HG03571 (cell line): Measurements from ENCODE around the gene WDR20.
"Not testable (repeated sequence)": the region's sequence is repeated elsewhere in the genome, so short reads cannot be mapped to it uniquely, and the experiment has no call there.

ENCODE experiments used
- ATAC-seq: cut with Tn5 transposase; IDR thresholded peaks from one replicate; pipeline ENCODE4 v1.9.1; 2021; ENCODE audit not compliant: unreplicated experiment

WDR20 gene, protein sequence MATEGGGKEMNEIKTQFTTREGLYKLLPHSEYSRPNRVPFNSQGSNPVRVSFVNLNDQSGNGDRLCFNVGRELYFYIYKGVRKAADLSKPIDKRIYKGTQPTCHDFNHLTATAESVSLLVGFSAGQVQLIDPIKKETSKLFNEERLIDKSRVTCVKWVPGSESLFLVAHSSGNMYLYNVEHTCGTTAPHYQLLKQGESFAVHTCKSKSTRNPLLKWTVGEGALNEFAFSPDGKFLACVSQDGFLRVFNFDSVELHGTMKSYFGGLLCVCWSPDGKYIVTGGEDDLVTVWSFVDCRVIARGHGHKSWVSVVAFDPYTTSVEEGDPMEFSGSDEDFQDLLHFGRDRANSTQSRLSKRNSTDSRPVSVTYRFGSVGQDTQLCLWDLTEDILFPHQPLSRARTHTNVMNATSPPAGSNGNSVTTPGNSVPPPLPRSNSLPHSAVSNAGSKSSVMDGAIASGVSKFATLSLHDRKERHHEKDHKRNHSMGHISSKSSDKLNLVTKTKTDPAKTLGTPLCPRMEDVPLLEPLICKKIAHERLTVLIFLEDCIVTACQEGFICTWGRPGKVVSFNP

DNA sequence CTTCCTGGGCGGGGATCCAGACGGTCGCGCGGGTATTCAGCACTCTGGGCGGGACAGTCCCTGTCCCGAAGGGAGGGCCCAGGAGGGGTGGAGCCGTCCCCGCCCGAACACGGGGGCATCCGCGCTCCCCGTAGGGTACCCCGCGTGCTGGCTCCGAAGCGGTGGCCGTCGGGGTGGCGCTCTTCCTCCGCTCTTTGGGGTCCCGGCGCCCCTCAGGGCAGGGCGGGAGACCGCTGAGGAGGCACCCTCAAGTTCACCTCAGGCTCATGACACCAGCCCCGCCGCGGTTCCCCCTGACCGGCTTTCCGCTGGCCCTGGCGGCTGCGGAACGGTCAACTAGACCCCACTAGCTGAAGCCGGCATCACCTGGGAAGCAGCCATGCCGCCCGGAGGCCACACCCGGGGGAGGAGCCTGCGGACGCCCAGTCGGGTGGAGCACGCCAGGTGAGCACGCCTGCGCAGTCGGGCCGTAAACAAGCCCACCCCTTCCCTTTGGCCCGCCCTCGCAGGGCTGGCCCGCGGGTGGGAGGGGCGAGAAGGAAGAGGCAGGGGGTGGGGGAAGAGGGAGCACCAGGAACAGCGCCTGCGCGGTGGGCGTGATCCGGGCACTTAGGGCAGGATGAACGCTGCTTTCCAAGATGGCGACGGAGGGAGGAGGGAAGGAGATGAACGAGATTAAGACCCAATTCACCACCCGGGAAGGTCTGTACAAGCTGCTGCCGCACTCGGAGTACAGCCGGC is at the start of gene WDR20:
WDR20 (plus strand) TSS at position 612 of the 741 bp plus-strand sequence; CDS start at position 639, 27 bp downstream.
- ATAC-seq: peak; percentile 94

DNA sequence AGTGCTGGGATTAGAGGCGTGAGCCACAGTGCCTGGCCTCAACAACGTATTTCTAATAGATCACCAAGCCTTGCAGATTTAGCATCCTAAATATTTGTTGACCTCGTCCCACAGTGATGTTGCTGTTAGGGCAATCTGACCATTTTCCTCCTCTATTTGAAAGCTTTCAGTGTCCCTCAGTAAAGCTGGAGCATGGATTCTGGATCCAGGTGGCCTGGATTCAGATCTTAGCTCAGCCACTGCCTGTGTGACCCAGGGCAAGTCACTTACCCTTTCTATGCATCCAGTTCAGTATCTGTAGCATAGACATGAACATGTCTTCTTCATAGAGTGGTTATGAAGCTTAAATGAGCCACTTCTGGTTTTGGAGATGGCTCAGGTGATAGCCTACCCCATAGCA is 49.0 kb upstream of the WDR20 start:
- ATAC-seq: no peak

DNA sequence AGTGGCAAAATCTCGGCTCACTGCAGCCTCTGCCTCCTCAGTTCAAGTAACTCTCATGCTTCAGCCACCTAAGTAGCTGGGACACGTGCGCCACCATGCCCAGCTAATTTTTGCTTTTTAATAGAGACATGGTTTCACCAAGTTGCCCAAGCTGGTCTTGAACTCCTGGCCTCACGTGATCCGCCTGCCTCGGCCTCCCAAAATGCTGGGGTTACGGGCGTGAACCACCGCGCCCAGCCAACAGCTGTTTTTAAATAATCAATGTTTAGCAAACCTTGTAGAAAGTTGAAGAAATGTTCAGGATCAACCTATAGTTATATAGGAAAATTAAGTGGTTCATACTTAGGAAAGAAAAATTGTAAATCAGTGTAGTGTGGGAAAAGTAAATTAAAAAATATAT is 46.9 kb upstream of the WDR20 start:
- ATAC-seq: no peak

DNA sequence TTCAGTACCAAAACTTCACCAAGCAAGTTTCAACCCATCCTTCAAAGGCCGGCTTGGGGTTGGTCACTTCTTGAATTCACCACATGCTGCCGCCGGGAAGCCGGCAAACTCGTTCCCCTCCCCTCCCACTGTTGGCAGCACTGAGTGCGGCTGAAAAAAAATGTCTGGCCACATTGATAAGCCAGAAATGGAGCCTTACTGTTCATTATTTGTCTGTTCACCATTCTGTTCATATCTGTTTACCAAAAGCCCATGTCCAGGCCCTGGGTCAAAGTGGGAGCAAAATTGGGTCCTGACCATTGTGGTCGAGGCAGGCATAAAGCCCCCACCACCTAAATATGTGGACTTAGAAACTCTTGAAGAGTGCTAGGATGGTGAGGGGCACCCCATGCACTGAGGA is 45.6 kb upstream of the WDR20 start:
- ATAC-seq: no peak

DNA sequence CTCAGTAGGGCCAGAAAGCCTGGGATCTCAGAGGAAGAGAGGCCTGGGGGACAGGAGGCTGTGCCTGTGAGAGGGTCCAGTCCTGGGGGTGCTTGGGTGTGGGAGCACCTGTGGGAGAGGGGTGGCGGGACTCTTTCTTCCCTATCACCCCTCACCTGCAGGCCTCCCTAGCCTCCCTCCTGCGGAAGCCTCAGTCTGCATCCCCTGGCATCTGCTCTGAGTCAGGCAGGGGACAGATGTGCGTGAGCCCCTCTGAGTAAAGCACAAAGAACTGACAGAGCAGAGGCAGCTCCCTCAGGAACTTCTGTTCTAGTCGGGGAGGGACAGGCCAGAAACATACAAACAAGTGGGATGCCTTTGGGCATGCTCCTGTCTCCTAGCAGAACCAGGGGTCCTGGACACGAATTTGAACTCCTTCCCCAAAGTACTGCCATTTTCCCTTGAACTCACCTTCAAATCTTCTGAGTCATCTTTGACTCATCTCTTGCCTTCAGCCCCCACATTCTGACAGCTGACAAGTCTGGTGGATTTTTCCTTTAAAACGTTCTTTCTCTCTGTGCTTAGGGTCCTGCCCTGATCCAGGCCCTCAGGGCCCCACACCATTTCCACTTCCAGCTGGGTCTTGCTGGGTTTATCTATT is 44.3 kb upstream of the WDR20 start:
- ATAC-seq: no peak

DNA sequence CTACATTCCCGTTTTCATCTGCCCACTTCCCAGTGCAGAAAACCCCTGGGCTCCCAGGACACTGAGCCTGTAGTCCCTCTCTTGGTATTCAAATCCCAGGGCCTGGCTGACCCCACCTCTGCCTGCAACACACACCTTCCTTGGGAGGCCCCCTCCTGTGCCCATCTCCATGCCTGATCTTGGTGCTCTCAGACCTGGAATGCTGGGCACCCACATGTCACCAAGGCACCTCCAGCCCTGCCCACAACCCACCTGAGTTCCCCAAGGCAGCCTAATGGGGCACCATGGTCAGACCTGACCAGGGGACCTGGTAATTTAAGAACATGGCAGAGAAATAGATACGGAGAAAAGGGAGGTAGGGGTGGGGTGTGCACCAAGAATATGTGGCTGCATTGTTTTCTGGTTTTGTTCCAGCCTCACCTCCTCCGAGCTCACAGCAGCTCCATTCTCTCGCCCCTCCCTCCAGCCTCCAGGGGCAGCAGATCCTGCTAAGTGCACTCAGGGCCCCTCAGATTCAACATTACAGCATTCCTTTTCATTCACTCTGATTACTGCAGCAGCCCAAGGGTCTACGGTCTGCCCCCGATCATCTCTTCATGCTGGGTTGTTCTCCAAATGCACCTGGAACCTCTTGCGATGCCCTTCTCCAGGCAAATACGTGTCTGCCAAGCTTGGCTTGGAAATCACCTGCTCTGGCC is 43.7 kb upstream of the WDR20 start:
- ATAC-seq: no peak

DNA sequence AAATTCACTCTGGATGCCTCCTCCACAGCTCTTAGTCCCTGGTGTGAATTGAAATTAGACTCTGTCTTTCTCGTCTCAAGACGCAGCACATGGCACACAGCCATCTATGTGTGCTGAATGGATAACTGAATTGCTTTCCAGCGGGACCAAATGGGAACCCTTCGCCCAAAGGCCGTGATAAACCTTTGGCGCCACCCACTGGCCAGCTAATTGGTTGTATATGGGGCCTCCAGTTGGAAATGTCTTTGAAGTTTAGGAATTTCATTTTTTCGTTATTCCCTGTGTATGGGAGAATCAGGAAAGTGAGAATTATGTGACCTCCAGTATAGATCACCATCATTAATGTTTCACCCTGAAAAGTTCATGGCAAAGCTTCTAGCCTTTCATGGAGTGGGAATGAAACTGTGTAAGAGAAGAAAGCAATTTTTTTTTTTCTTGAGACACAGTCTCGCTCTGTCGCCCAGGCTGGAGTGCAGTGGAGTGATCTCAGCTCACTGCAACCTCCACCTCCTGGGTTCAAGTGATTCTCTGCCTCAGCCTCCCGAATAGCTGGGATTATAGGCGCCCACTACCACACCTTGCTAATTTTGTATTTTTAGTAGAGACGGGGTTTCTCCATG is 43.0 kb upstream of the WDR20 start:
- no peak for ATAC-seq

DNA sequence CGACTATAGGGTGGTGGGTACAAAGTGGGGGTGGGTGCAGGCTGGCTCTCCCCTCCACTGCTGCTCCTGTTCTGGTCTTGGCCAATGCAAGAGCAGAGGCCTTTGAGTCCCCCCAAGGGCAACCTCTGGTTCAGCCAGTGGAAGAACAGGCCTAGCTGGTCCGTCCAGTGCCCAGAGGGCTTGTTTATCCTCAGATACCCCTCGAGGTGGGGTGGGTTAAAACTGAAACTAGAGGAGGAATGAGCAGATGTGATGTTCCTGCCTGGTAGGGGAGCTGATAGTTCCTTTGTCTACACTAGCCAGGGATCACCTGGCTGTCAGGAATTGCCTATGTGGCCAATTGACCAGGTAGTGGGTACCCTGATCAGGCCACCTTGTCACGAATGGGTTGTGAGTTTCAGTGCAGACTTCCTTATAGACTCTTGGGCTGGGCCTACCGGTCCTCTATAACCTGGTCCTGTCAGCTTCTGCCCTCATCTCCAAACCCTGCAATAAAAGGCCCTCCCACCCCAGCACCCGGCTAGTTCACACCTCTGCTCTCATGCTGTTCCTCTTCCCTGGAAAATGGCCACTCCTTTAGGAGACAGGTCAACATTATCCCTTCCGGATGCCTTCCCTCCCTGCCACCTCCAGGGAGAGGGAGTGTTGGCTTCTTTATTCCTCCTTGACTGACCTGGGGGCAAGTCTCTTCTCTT is 42.1 kb upstream of the WDR20 start:
- no peak for ATAC-seq

DNA sequence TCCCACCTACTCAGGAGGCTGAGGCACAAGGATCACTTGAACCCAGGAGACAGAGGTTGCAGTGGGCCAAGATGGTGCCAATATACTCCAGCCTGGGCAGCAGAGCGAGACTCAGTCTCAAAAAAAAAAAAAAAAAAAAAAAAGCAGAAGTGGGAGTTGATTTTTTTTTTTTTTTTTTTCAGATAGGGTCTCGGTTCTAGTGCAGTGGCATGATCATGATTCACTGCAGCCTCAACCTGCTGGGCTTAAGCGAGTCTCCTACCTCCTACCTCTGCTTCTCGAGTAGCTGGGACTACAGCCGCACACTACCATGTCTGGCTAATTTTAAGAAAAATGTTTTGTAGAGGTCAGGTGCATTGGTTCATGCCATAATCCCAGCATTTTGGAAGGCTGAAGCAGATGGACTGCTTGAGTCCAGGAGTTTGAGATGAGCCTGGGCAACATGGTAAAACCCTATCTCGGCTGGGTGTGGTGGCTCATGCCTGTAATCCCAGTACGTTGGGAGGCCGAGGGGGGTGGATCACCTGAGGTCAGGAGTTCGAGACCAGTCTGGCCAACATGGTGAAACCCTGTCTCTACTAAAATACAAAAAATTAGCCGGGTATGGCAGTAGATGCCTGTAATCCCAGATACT is 36.5 kb upstream of the WDR20 start:
- ATAC-seq: no peak

DNA sequence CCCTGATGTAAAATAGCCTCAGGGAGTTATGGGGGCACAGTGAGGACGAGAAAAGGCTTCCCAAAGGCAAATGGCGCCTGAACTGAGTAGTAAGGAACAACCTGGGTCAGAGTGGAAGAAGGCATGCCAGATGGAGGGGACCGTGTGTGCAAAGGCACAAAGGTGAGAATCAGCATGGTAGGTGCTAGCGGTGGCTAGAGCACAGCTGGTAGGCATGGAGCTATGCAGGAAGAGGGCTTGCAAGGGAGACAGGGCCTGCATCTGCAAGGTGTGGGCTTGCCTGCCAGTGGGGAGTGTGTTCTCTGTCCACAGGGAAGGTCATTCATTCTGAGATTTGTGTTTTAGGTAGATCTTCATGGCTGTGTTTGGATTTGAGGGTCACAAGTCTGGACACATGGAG is 34.3 kb upstream of the WDR20 start:
- ATAC-seq: no peak

DNA sequence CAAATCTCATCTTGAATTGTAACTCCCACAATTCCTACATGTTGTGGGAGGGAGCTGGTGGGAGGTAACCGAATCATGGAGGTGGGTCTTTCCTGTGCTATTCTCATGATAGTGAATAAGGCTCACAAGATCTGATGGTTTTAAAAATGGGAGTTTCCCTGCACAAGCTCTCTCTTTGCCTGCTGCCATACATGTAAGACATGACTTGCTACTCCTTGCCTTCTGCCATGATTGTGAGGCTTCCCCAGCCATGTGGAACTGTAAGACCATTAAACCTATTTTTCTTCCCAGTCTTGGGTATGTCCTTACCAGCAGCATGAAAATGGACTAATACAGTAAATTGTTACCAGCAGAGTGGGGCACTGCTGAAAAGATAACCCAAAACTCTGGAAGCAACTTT is 30.4 kb upstream of the WDR20 start:
- not testable (repeated sequence) for ATAC-seq

DNA sequence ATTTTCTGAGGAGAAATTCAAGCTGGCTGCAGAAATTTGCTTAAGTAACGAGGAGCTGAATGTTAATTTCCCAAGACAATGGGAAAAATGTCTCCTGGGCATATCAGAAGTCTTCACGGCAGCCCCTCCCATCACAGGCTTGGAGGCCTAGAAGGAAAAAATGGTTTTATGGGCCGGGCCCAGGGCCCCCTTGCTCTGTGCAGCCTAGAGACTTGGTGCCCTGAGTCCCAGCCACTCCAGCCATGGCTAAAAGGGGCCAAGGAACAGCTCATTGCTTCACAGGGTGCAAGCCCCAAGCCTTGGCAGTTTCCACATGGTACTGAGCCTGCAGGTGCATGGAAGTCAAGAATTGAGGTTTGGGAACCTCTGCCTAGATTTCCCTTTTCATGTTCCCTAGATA is 28.6 kb upstream of the WDR20 start:
- no peak for ATAC-seq

DNA sequence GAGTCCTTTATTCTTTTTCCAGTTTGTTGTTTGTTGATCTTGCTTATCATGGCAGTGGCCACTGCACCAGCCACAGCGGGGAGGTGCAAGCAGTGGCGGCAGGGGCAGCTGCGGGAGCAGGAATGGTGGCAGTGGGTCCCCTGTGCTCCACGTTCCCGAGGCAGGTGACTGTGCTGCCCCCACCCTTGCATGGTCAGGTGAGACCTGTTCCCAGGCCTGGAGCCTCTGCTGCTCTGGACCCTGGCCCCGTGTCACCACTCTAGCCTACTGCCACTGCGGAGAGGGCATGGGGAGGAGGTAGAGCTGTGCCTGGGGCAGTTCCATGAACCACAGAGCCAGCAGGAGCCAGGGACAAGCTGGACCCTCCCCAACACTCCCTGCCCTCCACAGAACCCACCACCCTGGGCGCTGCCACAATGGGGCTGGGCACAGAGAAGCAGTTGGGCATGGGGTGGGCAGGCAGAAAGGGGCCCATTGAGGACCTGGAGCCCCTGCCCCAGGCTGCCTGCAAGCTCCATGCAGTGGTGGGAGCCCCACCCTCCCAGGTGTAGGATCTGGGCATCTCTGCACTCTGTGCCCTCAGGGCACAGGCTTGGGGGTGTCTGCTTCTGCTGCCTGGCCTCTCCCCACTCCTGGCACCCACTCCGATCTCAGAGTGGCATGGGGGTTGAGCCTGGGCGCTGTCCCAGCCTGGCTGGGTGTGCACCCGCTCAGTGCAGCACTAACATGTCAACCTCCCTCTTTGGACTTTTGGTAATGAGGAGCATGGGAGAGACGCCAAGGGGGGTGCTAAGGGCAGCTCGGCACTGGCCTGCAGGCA is 23.1 kb upstream of the WDR20 start:
- ATAC-seq: no peak

DNA sequence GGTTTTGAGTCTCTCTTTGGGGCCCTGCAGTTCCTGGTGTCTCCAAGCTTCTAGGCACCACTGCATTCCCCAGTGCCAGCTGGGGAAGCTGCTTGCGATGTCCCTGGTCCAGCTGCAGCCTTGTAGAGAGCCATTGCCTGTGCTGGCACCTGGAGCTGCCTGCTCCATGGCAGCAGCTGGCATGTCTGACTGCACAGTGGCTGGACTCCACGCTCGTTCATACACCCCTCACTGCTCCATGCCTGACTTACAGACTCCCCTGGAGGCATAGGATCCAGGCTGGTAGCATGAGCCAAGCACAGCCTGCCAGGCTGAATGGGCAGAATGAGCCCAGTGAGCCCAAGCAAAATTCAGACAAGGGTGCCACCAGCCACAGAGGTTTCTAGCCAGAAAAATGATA is 21.8 kb upstream of the WDR20 start:
- no peak for ATAC-seq

DNA sequence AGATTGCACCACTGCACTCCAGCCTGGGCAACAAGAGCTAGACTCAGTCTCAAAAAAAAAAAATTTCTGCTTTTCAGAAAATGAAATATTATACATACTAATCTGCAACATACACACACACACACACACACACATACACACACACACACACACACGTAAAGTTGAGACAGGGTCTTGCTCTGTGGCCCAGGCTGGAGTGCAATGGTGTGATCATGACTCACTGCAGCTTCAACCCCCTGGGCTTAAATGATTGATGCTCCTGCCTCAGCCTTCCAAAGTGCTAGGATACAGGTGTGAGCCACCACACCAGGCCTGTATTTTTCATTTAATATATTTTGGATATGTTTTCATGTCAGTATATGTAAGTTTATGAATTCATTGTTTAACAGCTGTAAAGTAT is 18.8 kb upstream of the WDR20 start:
- ATAC-seq: no peak

DNA sequence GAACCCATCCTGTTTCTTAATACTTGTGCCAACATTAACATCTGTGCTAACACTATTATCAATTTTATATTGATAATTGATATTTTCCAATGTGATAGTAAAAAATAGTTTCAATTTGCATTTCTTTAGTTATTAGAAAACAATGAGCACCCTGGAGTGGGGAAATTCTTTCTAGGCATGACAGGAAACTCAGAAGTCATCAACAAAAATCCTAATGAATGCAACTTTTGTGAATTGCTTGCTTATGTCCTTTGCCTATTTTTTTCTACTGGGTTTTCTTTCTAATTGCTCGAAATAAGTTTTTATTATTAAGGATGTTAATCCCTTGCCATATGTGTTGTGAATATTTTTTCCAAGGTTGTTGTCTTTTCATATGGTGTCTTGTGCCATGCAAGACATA is 18.1 kb upstream of the WDR20 start:
- no peak for ATAC-seq

DNA sequence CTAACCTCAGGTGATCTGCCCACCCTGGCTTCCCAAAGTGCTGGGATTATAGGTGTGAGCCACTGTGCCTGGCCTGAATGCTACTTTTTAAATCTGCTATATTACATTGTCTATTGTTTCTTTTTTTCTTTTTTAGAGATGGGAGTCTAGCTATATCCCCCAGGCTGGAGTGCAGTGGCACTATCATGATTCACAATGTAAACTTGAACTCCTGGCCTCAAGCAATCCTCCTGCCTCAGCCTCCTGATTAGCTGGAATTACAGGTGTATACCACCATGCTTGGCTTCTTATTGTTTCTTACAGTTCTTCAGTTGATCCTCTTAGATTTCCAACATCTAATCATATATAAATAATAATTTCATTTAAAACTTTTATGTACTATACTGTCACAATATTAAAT is 15.3 kb upstream of the WDR20 start:
- ATAC-seq: no peak

DNA sequence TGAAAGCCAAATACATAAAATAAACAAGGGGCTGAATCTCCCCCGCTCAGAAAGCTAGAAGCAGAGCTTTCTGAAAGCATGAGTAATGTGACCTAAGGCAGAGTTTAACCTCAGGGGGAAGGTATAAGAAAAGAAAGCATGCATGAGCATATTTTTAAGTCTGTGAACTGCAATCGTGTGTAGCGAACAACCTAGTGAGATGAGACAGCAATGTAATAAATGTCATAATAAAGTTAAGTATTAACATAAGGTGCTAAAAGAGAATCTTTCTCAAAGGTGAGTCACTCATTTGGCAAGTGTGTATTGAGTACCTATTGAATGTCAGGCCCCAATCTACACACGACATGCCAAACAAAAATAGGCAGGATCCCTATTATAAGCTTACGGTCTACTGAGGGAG is 14.2 kb upstream of the WDR20 start:
- ATAC-seq: no peak
